GM12873 (cell line): ENCODE data around the gene ABCG8.
A peak's percentile ranks its signal among the peaks of the same experiment; 100 is the strongest.

Experiments used
- TF ChIP-seq, protein P1 (sequence below): IDR thresholded peaks from 2 replicates; pipeline ENCODE4 v1.5.1; 2012; ENCODE audit warnings: low read depth, mild to moderate bottlenecking, moderate library complexity, low read length, control low read depth; ENCODE audit not compliant: insufficient read depth; ENCODE audit errors: missing control alignments

The ABCG8 gene

DNA sequence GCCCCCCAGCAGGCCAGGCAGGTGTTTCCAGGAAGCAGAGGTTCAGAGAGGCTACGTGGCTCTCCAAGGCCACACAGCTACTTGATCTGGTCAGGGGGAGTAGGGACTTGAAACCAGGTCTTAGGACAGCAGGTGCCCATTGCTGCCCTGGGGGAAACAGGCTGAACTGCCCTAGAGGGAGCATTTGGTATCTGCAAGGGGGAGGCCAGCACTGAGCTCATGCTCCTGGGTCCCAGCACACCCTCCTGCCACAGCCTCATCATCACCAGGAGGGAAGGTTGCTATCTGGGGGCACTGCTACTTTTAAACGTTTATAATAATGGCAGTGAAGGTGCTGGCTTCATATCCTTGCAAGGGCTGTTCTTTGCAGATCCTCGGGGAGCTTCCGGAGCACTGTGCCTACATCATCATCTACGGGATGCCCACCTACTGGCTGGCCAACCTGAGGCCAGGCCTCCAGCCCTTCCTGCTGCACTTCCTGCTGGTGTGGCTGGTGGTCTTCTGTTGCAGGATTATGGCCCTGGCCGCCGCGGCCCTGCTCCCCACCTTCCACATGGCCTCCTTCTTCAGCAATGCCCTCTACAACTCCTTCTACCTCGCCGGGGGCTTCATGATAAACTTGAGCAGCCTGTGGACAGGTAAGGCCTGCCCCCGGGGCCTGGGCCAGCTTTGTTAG, 36.1 kb downstream of the ABCG8 start:
- TF ChIP-seq, protein P1, sequence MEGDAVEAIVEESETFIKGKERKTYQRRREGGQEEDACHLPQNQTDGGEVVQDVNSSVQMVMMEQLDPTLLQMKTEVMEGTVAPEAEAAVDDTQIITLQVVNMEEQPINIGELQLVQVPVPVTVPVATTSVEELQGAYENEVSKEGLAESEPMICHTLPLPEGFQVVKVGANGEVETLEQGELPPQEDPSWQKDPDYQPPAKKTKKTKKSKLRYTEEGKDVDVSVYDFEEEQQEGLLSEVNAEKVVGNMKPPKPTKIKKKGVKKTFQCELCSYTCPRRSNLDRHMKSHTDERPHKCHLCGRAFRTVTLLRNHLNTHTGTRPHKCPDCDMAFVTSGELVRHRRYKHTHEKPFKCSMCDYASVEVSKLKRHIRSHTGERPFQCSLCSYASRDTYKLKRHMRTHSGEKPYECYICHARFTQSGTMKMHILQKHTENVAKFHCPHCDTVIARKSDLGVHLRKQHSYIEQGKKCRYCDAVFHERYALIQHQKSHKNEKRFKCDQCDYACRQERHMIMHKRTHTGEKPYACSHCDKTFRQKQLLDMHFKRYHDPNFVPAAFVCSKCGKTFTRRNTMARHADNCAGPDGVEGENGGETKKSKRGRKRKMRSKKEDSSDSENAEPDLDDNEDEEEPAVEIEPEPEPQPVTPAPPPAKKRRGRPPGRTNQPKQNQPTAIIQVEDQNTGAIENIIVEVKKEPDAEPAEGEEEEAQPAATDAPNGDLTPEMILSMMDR, result no peak

DNA sequence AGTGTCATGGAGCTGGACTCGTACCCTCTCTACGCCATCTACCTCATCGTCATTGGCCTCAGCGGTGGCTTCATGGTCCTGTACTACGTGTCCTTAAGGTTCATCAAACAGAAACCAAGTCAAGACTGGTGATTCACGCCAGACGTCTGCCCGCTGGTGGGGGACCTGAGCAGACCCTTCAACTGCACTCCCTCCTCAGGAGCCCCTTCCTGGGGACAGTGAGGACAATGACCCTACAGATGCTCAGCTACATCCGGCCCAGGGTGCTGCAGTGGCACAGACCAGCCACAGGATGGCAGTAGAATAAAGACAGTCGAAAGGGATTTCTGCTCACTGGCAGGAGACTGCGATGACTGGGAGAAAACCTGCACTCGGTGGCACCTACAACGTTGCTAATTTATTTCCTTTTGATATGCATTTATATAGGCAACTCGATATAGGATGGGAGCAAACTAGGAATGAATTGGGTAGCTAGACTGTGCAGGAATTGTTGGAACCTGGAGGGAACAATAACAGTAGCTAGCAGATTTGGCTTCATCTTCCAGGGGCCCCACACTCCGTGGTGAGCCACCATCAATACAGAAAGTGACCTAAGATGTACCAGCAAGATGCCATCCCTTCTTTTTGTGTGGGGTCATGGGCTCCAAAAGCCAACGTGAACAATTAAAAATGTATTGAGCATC, 39.2 kb downstream of the ABCG8 start:
- TF ChIP-seq, protein P1, result peak; percentile 98

DNA sequence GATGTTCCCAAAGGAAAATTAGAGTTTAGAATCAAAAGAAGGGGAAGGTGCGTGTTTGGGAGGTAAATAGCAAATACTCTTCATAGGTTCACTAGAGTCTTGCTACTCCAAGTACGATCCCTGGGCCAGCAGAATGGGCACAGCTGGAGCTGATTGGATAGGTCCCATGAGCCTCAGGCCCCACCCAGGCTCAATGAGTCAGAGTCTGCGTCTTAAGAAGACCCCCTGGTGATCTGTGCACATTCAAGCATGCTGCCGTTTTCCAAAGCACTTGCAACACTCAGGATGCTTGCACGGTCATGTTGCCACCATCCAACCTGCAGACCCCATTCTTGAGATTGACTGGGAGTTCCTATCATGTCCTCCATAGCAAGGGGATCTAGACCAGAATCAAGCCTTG, 40.5 kb downstream of the ABCG8 start:
- TF ChIP-seq, protein P1, result no peak

DNA sequence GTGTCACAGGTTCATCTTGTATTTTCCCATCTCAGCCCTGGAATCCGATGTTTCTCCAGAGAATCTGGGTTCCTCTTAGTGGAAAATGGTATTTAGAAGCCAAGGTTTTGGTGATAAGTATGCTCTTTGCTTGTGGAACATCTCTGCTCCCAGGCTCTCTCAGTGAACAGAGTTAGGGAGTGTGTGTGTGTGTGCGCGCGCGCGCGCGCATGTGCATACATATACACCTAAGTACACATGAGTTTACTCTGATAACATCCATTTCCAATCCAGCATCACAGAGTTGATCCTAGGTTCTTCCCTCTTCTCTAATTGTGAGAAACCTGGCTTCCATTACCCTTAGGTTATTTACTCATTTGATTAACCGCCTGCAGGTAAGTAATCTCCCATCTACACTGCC, 41.7 kb downstream of the ABCG8 start:
- TF ChIP-seq, protein P1, result no peak

DNA sequence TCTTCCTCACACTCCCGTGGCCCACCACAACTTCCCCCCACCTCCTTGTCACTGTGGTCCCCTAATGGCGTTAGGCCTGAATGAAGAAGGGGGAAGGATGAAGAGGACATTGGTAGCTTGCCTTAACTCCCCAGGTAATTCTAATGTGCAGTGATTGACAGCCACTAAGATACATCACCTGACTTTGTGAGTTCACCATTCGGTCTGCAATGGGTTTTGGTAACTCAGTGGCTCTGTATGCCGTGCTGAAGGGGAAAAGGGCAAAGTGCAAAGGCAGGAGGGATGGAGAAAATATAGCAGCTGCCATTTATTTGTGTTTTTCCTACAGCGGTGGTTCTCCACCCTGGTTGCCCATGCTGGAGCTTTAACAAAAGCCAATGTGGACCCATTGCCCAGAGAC, 42.2 kb downstream of the ABCG8 start:
- TF ChIP-seq, protein P1, result no peak

DNA sequence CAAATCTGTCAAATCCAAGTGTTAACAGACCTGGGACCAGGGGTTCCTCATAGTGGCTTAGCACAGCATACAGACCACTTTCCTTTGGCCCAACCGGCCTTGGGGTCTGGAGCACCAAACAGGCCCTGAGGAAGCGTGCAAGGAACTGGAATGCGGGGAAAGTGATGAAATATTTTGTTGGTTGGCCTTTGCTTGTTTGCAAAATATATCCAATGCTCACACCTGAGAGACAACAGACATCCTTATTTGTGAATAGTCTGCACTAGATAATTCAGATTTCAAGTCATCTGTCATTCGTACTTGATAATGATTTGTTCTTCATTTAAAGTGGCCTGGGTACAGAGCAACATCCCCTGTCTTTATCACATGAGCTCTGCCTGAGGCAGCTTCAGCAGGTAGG, 43.5 kb downstream of the ABCG8 start:
- TF ChIP-seq, protein P1, result no peak

DNA sequence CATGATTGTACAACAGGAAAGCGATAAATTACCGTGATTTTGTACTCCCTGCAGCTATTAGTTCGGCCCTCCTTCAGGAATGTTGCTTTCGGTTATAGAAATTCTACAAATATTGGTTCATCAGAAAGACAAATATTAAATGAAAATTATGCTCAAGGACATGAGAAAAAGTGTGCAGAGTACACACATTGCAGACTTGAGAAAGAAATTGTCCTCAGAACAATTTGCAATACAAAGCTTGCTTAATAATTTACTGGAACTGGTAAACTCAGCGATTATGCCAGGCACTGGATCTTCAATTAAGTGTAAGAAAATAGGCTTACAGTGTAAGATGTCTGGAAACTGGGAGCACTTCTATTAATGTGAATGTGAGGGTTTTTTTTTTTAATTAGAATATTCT, 45.9 kb downstream of the ABCG8 start:
- TF ChIP-seq, protein P1, result no peak
